Neural progenitor cell (in vitro differentiated cells): Measurements from ENCODE around the gene PRICKLE2.

Experiments used
- EZH2 ChIP-seq: fragments of 200-600 bp; sonication (generic); IDR thresholded peaks from 2 replicates; pipeline ENCODE4 v1.6.1; 2017; ENCODE audit warnings: antibody characterized with exemption, mild to moderate bottlenecking, moderate library complexity
- TF ChIP-seq, protein P1 (sequence below): fragments of 200-600 bp; sonication (generic); IDR thresholded peaks from 2 replicates; pipeline ENCODE4 v1.5.1; 2017; ENCODE audit warnings: antibody characterized with exemption, mild to moderate bottlenecking

GRCh38 chr3:64265646-64266045 lies 40.4 kb upstream of the PRICKLE2 start:
- TF ChIP-seq, protein P1, sequence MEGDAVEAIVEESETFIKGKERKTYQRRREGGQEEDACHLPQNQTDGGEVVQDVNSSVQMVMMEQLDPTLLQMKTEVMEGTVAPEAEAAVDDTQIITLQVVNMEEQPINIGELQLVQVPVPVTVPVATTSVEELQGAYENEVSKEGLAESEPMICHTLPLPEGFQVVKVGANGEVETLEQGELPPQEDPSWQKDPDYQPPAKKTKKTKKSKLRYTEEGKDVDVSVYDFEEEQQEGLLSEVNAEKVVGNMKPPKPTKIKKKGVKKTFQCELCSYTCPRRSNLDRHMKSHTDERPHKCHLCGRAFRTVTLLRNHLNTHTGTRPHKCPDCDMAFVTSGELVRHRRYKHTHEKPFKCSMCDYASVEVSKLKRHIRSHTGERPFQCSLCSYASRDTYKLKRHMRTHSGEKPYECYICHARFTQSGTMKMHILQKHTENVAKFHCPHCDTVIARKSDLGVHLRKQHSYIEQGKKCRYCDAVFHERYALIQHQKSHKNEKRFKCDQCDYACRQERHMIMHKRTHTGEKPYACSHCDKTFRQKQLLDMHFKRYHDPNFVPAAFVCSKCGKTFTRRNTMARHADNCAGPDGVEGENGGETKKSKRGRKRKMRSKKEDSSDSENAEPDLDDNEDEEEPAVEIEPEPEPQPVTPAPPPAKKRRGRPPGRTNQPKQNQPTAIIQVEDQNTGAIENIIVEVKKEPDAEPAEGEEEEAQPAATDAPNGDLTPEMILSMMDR = no peak
- no peak for TF ChIP-seq EZH2
